ENCODE results near the gene MEF2B.

MEF2B gene

DNA sequence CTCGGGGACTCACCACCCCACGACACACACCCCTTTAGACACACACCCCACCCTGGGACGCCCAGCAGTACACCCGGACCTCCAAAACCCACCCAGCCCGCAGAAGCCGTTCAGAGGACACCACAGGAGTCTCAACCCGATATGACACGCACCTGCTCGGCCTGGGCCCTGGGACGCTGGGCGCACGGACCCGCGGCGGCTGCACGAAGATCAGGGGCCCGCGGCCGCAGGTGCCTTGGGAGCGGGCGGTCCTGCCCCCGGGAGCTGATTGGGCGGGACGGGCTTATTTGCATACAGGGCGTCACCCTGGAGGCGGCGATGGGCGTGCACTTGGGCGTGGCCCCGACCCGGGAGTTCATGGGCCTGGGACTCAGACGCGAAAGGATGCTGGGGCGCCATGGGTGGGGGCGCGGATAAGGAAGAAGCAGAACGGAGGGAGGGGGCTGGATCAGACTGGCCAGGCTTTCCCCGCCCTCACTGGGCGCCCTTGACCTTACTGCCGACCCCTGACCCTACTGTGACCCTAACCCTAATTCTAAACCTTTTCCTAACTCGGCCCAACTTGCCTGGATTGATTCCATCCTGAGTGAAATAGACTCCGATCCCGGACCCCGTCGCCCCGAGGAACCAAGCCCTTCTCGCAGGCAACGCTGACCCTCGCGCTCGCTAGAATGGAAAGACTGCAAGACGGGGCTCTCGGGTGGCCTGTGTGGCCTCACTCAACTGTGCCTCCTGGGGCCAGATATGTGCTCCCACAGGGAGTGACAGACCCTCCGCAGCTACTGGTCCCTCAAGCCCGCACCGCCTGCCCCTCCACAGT is at the start of gene MEF2B:
MEF2B (minus strand) TSS at position 211 of the 820 bp plus-strand sequence. CDS start 19,528 bp downstream, outside the sequence.
- DNase-seq (ENCODE audit: low read depth): peak; percentile 64

DNA sequence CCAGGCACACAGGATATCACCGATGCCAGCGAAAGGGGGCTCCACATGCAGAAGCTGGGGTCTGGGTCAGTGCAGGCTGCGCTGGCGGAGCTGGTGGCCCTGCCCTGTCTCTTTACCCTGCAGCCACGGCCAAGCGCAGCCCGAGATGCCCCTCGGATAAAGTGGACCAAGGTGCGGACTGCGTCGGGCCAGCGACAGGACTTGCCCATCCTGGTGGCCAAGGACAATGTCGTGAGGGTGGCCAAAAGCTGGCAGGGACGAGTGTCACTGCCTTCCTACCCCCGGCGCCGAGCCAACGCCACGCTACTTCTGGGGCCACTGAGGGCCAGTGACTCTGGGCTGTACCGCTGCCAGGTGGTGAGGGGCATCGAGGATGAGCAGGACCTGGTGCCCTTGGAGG is 48.8 kb upstream of the MEF2B start:
- no peak for DNase-seq (ENCODE audit: low read depth)

DNA sequence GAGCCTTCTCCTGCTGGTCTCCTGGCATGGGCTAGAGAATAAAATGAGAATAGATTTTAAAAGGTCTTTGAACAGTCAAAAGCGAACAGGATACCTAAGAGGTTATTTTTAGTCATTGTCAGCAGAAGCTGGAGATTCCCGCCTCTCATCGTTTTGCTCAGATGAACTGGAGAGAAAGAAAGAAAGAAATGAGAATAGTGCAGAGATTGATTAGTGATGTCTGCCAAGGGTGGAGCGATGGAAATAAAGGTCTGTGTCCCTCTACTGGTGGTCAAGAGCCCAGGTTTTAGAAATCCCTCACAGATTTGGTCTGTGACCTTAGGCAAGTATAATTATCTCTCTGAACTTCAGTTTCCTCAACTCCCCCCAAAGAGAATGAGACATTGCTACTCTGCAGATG is 47.0 kb upstream of the MEF2B start:
- no peak for DNase-seq (ENCODE audit: low read depth)

DNA sequence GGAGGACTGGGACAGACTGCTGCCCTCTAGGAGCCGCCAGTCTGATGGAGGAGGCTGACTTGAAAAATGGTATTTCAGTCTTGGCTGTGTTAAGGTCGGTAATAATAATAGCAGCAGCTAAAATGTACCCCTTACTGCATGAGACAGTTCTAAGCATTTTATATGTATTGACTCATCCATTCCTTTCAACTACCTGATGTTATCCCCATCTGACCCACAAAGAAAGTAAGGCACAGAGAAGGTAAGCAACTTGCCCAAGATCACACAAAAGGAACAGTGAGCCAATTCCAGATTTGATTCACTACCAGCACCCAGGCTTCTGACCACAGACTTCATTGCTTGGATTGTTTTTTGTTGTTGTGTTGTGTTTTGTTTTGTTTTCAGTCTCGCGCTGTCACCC is 45.7 kb upstream of the MEF2B start:
- DNase-seq (ENCODE audit: low read depth): no peak

DNA sequence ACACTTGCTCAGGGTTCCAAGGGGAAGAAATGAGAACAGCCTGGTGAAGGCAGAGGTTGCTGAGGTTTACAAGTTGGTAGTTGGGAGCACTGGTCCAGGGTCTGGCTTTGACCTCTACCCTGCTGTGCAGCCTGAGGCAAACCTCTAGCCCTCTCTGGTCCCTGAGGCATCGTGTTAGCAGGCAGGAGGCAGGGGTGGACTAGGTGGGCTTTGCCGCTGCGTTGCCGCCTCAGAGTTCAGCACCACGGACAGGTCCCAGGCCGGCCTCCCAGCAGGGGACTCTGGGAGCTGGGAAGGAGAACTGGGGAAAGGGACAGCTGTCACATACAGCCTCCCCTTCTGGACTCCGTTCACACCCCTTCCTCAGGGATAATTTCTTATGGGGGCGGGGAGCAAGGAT is 44.8 kb upstream of the MEF2B start:
- no peak for DNase-seq (ENCODE audit: low read depth)

DNA sequence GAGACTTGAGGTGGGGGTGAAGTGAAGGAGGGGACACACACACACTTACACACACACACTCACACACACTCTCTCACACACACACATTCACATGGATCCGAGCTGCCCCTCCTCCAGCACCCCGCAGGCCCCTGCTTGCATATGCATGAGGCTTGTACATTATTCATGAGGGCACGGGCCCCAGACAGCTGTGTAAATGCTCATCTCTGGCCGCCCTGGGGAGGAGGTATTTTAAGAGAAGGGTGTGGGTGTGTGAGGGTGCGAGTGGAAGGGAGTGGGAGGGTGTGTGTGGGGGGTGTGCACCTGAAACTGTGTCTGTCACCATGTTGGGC is 44.1 kb upstream of the MEF2B start:
- no peak for DNase-seq (ENCODE audit: low read depth)

DNA sequence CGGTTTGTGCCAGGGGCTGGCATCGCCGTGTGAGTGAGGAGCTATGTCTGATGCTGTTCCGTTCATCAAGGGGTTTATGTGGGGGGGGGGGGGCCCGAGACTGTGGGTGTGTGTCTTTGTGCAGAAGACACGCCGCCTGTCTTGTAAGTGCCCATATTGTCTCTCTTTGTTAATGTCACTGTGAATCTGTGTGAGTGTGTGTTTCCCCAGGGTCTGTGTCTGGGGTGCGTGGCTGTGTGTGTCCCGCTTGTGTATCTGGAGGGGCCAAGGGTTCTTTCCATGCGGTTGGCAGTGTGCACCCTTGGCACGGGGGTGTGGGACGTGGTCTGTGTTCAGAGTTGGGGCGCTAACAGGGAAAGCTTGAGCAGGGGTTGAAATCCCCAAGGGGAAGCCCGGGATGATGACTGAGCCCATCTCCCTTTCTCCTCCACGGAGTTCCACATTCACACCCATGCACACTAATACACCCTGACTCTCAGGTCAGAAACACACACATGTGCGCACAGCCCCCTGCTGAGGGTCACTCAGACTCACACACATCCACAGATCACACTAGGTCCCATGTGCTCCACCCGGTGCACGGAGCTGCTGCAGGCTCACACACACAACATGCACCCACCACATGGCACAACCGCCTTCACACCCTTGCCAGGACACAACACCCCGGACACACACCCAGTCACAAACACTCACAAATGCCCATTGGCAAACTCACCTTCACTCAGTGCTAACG is 43.5 kb upstream of the MEF2B start:
- no peak for DNase-seq (ENCODE audit: low read depth)

DNA sequence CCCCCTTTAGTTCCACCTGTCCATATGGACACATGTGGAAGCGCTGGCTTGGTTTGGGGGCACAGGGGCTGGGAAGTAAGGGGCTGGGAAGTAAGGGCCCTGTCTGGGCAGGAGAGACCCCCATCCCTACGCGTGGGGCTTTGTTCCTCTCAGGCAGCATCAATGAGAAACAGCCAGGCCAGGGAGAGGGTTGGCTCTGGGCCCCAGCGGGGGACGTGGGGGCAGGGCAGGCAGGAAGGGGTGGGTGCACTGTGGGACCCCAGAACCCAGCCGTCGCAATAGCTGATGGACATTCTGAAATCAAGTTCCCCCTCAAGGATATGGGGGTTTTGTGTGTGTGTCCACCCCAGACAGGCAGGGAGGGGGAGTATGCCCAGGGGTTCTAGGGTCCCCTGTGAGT is 42.9 kb upstream of the MEF2B start:
- no peak for DNase-seq (ENCODE audit: low read depth)

DNA sequence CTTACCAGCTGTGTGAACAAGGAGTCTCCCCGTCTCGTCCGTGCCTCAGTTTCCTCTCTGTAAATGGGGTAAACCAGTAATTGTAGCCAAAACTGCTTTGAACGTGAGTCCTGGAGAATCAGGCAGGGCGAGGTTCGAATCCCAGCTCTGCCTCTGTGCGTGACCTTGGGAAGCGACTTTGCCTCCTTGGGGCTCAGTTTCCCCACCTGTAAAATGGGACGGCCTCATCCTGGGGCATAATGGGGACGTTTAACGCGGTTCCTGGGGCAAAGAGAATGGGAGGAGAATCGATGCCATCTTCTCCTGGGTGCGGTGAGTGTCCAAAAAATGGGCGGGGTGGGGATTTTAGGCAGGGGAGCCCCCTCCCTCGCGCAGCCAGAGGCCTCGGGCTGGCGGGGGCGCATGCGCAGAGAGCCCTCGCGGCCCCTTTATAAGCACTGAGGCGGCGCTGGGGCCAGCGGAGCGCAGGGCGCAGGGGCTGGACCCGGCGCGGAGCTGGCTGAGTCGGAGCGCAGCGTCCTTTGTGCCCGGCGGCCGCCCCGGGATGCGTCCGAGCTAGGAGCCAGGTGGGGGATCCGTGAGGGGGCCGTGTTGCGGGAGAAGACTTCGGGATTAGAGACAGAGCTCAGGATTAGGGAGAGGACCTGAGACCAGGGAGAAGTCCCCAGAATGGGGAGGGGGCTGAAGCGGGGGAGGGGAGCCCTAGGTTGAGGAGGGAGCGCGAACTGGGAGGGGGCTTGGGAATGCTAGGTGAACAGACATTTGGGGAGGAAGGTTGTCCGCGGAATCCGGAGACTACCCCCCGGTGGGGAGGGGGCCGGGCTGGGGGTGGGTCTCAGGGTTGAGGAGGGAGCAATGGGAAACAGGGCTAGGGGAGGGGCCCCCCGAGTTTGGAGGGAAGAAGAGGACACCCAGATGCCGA is 41.7 kb upstream of the MEF2B start, which contains the start of gene NCAN:
NCAN (plus strand) TSS at position 460 of the 922 bp plus-strand sequence. CDS start 4,996 bp downstream, outside the sequence.
- DNase-seq (ENCODE audit: low read depth): no peak

DNA sequence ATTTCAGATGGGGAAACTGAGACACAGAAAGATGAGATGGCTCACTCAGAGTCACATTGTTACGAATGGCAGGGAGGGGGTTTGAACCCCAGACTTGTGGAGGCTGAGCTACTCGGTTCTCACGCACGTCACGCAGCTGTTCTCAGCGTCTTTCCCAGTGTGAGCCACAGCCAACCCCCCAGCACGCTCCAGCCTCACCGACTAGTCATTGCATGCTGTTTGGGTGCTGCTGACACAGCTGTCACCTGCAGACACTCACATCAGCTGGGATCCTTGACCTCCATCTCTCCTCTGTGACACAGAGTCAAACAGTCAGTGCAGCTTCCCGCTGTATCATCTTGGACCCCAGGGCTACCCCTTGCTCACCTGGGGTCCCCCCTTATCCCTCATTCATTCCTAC is 39.3 kb upstream of the MEF2B start:
- DNase-seq (ENCODE audit: low read depth): no peak

DNA sequence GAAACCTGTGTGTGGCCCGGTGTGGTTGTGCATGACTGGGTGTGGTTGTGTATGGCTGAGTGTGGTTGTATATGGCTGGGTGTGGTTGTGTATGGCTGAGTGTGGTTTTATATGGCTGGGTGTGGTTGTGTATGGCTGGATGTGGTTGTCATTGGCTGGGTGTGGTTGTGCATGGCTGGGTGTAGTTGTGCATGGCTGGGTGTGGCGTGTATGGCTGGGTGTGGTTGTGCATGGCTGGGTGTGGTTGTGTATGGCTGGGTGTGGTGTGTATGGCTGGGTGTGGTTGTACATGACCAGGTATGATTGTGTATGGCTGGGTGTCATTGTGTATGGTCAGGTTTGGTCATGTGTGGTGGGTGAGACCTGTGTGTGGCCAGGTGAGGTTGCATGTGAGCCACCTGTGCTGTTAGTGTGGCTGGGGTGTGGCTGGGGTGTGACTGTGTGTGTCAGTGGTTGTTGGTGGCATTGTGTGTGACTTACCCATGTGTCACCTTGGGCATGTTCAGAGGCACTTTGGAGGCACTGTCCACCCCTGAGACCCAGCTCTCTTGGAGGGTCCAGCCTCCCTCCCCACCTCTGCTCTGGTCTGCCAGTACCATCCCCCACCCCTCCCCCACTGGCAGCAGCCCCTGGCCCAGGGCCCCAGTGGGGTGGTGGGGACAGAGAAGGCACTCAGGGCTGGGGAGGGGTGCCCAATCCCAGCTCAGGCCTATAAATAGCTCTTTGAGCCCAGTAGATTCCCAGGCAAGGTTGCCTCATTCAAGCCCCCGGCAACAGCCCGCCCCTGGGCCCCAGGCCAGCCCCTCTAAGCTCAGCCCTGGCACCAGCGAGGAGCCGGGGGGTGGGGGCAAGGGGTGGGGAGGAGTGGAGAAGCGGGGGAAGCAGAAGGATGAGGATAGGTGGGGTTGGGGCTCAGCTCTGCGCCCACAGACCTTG is 37.8 kb upstream of the MEF2B start:
- DNase-seq (ENCODE audit: low read depth): no peak

DNA sequence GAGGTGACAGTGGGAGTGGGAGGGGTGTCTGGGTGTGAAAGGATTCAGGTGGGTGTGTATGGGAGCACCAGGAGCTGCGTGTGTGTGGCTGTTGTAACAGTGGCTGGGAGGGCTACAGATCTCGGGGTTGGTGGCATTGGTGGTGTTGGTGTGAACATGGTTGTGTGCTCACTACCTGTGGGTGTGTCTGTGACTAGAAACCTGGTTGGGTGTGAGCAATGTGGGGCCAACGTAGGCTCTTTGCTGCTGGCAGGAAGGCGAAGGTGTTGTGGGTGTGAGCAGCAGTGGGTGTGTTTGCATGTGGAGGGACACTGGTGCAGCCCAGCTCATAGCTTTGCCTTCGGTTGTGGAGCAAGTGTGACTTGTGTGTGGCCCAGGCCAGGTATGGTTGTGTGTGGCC is 36.9 kb upstream of the MEF2B start:
- DNase-seq (ENCODE audit: low read depth): no peak

DNA sequence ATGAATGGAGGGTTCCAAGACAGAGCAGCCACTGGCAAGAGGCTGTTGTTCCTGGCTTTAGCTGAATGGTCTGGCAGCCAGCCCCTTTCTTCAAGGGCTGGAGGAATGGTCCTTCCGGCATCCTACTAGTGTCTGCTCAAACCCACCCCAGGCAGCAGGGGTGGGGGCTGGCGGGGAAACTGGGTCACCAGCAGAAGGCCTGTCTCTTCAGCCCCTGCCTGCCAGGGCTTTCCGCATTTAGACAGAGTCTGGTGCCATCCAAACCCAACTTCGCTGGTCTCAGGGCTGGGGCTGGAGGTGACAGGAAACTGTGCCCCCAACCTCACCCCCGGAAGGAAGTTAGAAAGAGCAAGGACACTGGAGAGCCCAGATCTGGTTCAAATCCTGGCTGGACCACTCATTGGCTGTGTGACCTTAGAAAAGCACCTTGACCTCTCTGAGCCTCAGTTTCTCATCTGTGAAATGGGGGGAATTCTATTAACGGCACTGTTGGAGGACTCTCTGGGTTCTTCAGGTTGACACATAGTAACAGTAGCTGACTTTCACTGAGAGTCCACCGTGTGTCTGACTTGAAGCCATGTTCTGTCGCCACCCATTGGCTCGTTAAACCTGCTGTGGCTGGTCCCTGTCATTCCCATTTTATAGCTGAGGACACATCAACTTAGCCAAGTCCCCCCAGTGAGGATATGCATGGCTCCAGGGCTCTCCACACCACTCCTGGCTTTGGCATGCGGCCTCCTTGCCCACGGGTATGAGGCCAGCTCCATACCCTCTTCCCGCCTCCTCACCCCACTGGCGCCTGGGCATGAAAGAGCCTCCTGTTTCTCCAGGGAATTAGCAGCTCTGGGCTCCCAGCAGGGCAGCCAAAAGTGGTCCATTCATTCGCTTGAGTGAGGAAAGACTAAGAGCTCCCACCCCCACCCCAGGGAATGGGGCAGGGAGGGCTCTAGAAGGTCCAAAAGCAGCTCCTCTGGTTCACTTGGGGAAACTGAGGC is 35.6 kb upstream of the MEF2B start:
- DNase-seq (ENCODE audit: low read depth): no peak

DNA sequence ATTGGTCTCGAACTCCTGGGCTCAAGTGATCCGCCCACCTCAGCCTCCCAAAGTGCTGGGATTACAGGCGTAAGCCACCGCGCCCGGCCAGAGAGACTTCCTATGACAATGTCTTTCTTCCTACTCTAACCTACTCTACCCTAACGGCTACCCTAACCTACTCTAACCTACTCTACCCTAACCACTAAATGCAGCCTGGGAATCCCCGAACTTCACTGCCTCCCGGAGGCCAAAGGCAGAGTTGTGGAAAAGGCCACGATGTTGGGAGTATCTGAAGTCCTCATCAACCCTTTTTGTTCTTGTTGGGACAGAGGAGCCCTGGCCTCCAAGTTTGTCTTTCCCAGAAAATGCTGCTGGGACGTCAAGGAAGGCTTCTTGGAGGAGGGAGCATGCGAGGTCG is 34.1 kb upstream of the MEF2B start:
- no peak for DNase-seq (ENCODE audit: low read depth)

DNA sequence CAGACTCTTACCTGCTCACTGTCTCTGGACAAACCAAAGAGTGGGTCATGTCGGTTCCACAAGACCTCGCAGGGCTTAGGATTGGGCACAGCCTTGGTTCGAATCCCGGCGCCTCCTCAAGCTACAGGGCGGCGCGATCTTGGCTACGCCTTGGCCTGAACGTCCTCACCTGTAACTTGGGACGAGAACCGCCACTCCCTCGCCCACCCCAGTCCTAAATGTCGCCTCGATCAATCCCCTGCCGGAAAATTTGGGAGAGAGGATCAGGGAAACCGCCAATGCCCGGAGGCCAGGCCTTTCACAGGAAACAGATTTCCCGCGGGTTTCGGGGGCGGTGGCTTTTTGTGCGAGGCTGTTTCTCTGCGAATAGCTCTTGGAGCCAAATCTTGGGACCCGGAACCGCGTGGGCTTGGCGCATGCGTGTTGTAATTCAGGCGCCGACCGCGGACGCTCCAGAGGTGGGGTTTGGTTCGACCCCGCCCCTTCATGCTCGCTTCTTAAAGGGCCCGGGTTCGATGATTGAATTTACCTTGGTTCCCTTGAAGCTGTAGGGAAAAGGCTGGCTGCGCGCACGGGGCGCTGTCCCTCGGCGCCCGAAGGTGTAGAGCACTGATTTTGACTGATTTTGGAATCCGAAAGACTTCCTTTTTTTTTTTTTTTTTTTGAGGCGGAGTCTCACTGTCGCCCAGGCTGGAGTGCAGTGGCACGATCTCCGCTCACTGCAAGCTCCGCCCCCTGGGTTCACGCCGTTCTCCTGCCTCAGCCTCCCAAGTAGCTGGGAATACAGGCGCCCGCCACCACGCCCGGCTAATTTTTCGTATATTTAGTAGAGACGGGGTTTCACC is 33.2 kb upstream of the MEF2B start, which contains the start of gene NR2C2AP:
NR2C2AP (minus strand) TSS at position 403 of the 845 bp plus-strand sequence; CDS start at position 49, 354 bp downstream.
- peak; percentile 94 for DNase-seq (ENCODE audit: low read depth)

DNA sequence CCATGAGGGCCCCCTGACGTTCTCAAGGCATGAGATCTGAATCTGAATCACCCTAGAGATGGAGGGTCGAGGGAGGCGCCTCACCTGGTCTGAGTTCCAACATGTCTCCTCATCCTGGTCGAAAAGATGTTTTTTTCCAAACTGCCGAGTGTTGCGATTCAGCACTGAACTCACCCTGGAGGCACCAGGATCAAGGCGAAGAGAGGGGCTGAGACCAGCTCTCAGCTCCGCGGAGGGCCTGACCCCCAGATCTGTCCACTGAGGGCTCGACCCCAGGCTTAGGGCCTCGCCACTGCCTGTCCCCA is 32.6 kb upstream of the MEF2B start:
- no peak for DNase-seq (ENCODE audit: low read depth)

DNA sequence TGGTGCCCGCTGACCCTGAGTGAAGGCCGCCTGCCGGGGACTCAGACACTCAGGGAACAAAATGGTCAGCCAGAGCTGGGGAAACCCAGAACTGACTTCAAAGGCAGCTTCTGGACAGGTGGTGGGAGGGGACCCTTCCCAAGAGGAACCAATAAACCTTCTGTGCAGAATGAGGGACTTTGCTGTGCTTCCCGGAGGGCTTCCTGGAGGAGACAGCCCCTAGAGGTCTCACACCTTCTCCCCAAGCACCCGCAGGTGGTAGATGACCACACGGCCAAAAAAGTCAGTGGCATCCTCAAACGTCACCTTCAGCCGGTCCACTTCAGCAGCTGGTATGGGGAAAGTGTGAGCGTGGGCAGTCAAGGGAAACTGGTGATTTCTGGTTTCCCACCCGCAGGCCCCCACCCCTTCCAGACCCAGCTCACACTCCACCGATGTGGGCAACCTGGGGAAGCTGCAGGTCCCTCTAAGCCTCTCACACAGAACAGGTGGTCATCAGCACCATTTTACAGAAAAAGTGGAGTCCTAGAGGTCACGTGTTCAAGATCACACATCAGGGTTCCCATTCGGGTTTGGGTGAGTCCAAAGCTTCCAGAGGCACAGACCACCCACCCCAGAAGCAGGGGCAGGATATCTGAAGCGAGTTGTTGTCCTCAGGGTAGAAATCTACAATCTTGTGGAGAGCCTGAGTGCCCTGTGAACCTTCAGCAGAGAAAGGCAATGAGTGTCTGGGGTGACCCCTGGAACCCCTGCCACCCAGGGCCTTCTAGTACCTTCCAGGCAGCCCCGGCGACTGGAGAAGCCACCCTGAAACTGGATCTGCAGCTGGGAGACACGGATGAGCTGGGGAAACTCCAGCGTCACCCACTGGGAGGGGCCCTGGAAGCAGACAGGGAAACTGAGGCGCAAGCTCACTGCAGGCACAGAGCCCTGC is 31.9 kb upstream of the MEF2B start:
- DNase-seq (ENCODE audit: low read depth): no peak

DNA sequence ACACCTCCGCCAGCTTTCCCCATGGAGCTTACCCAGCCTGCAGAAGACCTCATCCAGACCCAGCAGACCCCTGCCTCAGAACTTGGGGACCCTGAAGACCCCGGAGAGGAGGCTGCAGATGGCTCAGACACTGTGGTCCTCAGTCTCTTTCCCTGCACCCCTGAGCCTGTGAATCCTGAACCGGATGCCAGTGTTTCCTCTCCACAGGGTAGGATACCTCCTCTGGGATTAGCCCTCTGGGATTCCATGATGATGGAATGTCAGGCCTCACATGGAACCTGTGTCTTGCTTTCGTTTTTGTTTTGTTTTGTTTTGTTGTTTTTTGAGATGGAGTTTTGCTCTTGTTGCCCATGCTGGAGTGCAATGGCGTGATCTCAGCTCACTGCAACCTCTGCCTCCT is 23.9 kb upstream of the MEF2B start:
- no peak for DNase-seq (ENCODE audit: low read depth)
